ENCODE data around the gene COL4A5.

Gene COL4A5

GRCh38 chrX:108412783-108413182 lies 26.9 kb upstream of the COL4A5 start:
- no peak overlapping the region for H3K4me3 ChIP-seq (replicated peaks; ENCODE audit: low read depth, low read length)
- no peak for TF ChIP-seq CTCF (IDR thresholded peaks at IDR 0.05; ENCODE audit: low read length, missing control alignments)
- no peak for DNase-seq (ENCODE audit: low read depth)

- no peak for TF ChIP-seq CTCF (IDR thresholded peaks at IDR 0.05; ENCODE audit: low read length, missing control alignments)
- DNase-seq (ENCODE audit: low read depth), result no peak
- no peak overlapping the region for H3K4me3 ChIP-seq (replicated peaks; ENCODE audit: low read depth, low read length)
Observed at GRCh38 chrX:108415146-108415545, 24.5 kb upstream of the COL4A5 start.

GRCh38 chrX:108415891-108416290 lies 23.7 kb upstream of the COL4A5 start:
- no peak overlapping the region for H3K4me3 ChIP-seq (replicated peaks; ENCODE audit: low read depth, low read length)
- DNase-seq (ENCODE audit: low read depth), result peak; percentile 79
- no peak for TF ChIP-seq CTCF (IDR thresholded peaks at IDR 0.05; ENCODE audit: low read length, missing control alignments)

- TF ChIP-seq CTCF (IDR thresholded peaks at IDR 0.05; ENCODE audit: low read length, missing control alignments), result no peak
- no peak overlapping the region for H3K4me3 ChIP-seq (replicated peaks; ENCODE audit: low read depth, low read length)
- no peak for DNase-seq (ENCODE audit: low read depth)
Observed at GRCh38 chrX:108417257-108417656, 22.4 kb upstream of the COL4A5 start.

- no peak for DNase-seq (ENCODE audit: low read depth)
- H3K4me3 ChIP-seq (replicated peaks; ENCODE audit: low read depth, low read length), result no peak overlapping the region
- no peak for TF ChIP-seq CTCF (IDR thresholded peaks at IDR 0.05; ENCODE audit: low read length, missing control alignments)
Observed at GRCh38 chrX:108419401-108419800, 20.2 kb upstream of the COL4A5 start.

GRCh38 chrX:108420481-108420880 lies 19.2 kb upstream of the COL4A5 start:
- TF ChIP-seq CTCF (IDR thresholded peaks at IDR 0.05; ENCODE audit: low read length, missing control alignments), result no peak
- H3K4me3 ChIP-seq (replicated peaks; ENCODE audit: low read depth, low read length), result no peak overlapping the region
- no peak for DNase-seq (ENCODE audit: low read depth)

DNA sequence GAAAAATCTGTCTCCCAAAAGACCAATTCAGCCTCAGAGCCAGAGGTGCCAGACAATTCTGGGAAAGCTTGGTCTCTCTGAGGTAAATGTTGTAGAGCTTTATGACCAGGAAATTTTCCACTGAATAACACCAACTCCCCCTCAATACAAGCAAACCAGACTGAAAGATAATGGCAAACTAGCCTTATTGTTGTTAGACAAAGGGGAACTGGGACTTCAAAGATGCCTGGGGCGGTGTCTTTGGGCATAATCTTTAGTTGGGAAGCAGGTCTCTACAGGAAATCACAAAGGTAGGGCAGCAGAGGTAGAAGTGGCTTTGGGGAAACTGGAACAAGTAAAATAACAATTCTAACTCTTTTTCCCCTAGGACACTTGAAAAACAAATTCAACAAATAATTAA lies 13.4 kb upstream of the COL4A5 start:
- no peak for DNase-seq (ENCODE audit: low read depth)
- no peak overlapping the region for H3K4me3 ChIP-seq (replicated peaks; ENCODE audit: low read depth, low read length)
- TF ChIP-seq CTCF (IDR thresholded peaks at IDR 0.05; ENCODE audit: low read length, missing control alignments), result no peak

Data from fibroblast of pulmonary artery (primary cell).